Astrocyte (in vitro differentiated cells and primary cell): ENCODE results near the gene SEL1L.

Source experiments
- CTCF ChIP-seq: IDR thresholded peaks from 2 replicates; pipeline ENCODE4 v1.5.1; 2011; ENCODE audit warnings: low read depth, mild to moderate bottlenecking, inconsistent platforms, low read length, moderate library complexity; ENCODE audit not compliant: insufficient read depth
- EZH2 ChIP-seq: IDR thresholded peaks from 2 replicates; pipeline ENCODE4 v1.6.1; 2012; ENCODE audit warnings: mild to moderate bottlenecking, low read length, inconsistent platforms; ENCODE audit not compliant: insufficient read depth

- TF ChIP-seq CTCF (no peak), EZH2 (no peak)
Measured at GRCh38 chr14:81561084-81561775, 27.6 kb upstream of the SEL1L start.
